OCI-LY3 (cell line): ENCODE measurements around the gene TRIM61.

Source experiments
- H2AFZ ChIP-seq: fragments of 200-600, 300-600 bp; shearing (Covaris generic); 2 replicates; pipeline ENCODE4 v1.6.0; 2014; ENCODE audit warnings: antibody characterized with exemption, low read depth, low read length
- H3K27ac ChIP-seq: fragments of 200-600, 300-600 bp; sonication (generic); 2 replicates; pipeline ENCODE4 v1.5.1; 2014; ENCODE audit warnings: mild to moderate bottlenecking, low read length, moderate library complexity, mixed read lengths
- H3K27me3 ChIP-seq: fragments of 200-600, 300-600 bp; sonication (generic); 2 replicates; pipeline ENCODE4 v1.6.1; 2014; ENCODE audit warnings: low read depth, low read length, mixed read lengths
- H3K36me3 ChIP-seq: fragments of 200-600, 300-600 bp; sonication (generic); replicated peaks from 2 replicates; pipeline ENCODE3; 2014; ENCODE audit warnings: low read depth, low read length, mixed read lengths
- H3K4me1 ChIP-seq: fragments of 300-600, 200-600 bp; sonication (generic); 2 replicates; pipeline ENCODE4 v1.6.1; 2014; ENCODE audit warnings: low read length, mixed read lengths
- H3K4me2 ChIP-seq: fragments of 200-600, 300-600 bp; sonication (generic); 2 replicates; pipeline ENCODE4 v1.6.1; 2014; ENCODE audit warnings: low read length, mixed read lengths
- H3K4me3 ChIP-seq: fragments of 300-600, 200-600 bp; sonication (generic); 2 replicates; pipeline ENCODE4 v1.5.1; 2014; ENCODE audit warnings: antibody characterized with exemption, mild to moderate bottlenecking, low read length, moderate library complexity
- H3K79me2 ChIP-seq: fragments of 300-600, 200-600 bp; shearing (Covaris generic); 2 replicates; pipeline ENCODE4 v1.6.1; 2014; ENCODE audit warnings: mild to moderate bottlenecking, low read length, mixed read lengths
- H3K9ac ChIP-seq: fragments of 300-600, 200-600 bp; shearing (Covaris generic); 2 replicates; pipeline ENCODE4 v1.6.0; 2014; ENCODE audit warnings: mild to moderate bottlenecking, low read length, moderate library complexity
- H3K9me3 ChIP-seq: fragments of 200-600, 300-600 bp; shearing (Covaris generic); 2 replicates; pipeline ENCODE4 v1.6.1; 2014; ENCODE audit warnings: low read length, mixed read lengths; ENCODE audit not compliant: insufficient read depth
- H4K20me1 ChIP-seq: fragments of 200-600, 300-600 bp; sonication (generic); 2 replicates; pipeline ENCODE4 v1.6.1; 2016; ENCODE audit warnings: low read length, mixed read lengths; ENCODE audit not compliant: insufficient read depth
- CTCF ChIP-seq: fragments of 200-600, 300-600 bp; sonication (generic); IDR thresholded peaks from 2 replicates; pipeline ENCODE4 v1.5.1; 2014; ENCODE audit warnings: antibody characterized with exemption, low read length, low read depth
- EZH2phosphoT487 ChIP-seq: fragments of 200-600 bp; shearing (Covaris generic); IDR thresholded peaks from 2 replicates; pipeline ENCODE4 v1.6.1; 2018; ENCODE audit warnings: antibody characterized with exemption, mixed run types, low read depth

The TRIM61 gene

GRCh38 chr4:164926301-164926700 is 51.2 kb downstream of the TRIM61 start:
- Histone ChIP-seq H3K4me3 (no peak overlapping the region), H3K9ac (no peak overlapping the region), H4K20me1 (no peaks in the 10 kb centered on the region), H3K4me1 (no peaks in the 10 kb centered on the region), H3K4me2 (no peak overlapping the region), H3K27me3 (no peaks in the 10 kb centered on the region), H2AFZ (no peak overlapping the region), H3K36me3 (no peaks in the 10 kb centered on the region), H3K9me3 (no peaks in the 10 kb centered on the region), H3K27ac (no peak overlapping the region), H3K79me2 (no peaks in the 10 kb centered on the region)
- no peak for TF ChIP-seq CTCF
- no peak for TF ChIP-seq EZH2phosphoT487

- no peaks in the 10 kb centered on the region for H3K27me3 ChIP-seq
- no peaks in the 10 kb centered on the region for H3K79me2 ChIP-seq
- TF ChIP-seq CTCF (no peak), EZH2phosphoT487 (no peak)
- no peak overlapping the region for H2AFZ ChIP-seq
- H3K4me2 ChIP-seq = no peak overlapping the region
- H4K20me1 ChIP-seq = no peaks in the 10 kb centered on the region
- H3K36me3 ChIP-seq = no peaks in the 10 kb centered on the region
- H3K4me3 ChIP-seq = no peak overlapping the region
- H3K27ac ChIP-seq = no peak overlapping the region
- no peaks in the 10 kb centered on the region for H3K9me3 ChIP-seq
- no peak overlapping the region for H3K9ac ChIP-seq
- no peaks in the 10 kb centered on the region for H3K4me1 ChIP-seq
Measured at GRCh38 chr4:164924670-164925238, 52.7 kb downstream of the TRIM61 start.

- Histone ChIP-seq H3K27ac (no peak overlapping the region), H3K27me3 (no peaks in the 10 kb centered on the region), H2AFZ (no peak overlapping the region), H3K4me2 (no peak overlapping the region), H4K20me1 (no peaks in the 10 kb centered on the region), H3K4me3 (no peak overlapping the region), H3K9me3 (no peaks in the 10 kb centered on the region), H3K79me2 (no peaks in the 10 kb centered on the region), H3K9ac (no peak overlapping the region), H3K36me3 (no peaks in the 10 kb centered on the region), H3K4me1 (no peaks in the 10 kb centered on the region)
- TF ChIP-seq CTCF = no peak
- TF ChIP-seq EZH2phosphoT487 = no peak
Measured at GRCh38 chr4:164918956-164919355, 58.5 kb downstream of the TRIM61 start.
